HCT116 (cell line): ENCODE data around the gene IL6ST. TPM values are rescaled to one million over a fixed set of nuclear protein-coding genes. Genes with fewer than 3 reads are reported as not detected.

Source experiments
- ATAC-seq: fragments of 200-7000 bp; cut with Tn5 transposase; 2 replicates; pipeline ENCODE4 v1.9.1; 2020; ENCODE audit warnings: mild to moderate bottlenecking, moderate library complexity
- BruUV-seq: library from RNA; stranded (reverse); fragments of 400-500 nt; replicated peaks from 2 replicates; lab custom pipeline; 2021; lab: Mats Ljungman, UMichigan
- CTCF ChIA-PET: fragments of 300-600 bp; sonication (Branson Sonifier 250); formaldehyde crosslinking; loops from one replicate; lab custom pipeline; 2021; ENCODE audit warnings: antibody characterized with exemption; lab: Charles Lee
- POLR2A ChIA-PET: fragments of 300-600, 350-600 bp; sonication (Branson Sonifier 250); formaldehyde crosslinking; loops from one replicate; lab custom pipeline; 2021; ENCODE audit warnings: antibody characterized with exemption; lab: Charles Lee
- RAD21 ChIA-PET, 2 experiments: fragments of 300-600 bp; sonication (Branson Sonifier 250); formaldehyde crosslinking; loops; one replicate each; lab custom pipeline; 2023; ENCODE audit warnings: low total read pairs in 2 of 2; ENCODE audit not compliant: uncharacterized antibody in 2 of 2, unreplicated experiment in 2 of 2, low non-redundant PET in 1 of 2; lab: Charles Lee
- DNase-seq: peaks from one replicate; pipeline ENCODE4 v3.0.0-alpha.2; 2010; ENCODE audit warnings: low read depth, low spot score
- H2AFZ ChIP-seq: fragments of 200-600 bp; shearing (Covaris generic), sonication (generic); 2 replicates; pipeline ENCODE4 v1.6.1; 2017; ENCODE audit warnings: low read depth, mixed run types, mixed read lengths, antibody characterized with exemption, low read length; ENCODE audit not compliant: poor library complexity, severe bottlenecking
- H3K27ac ChIP-seq: 2 replicates; pipeline ENCODE4 v1.5.1; 2012; ENCODE audit warnings: low read depth, low read length
- H3K27me3 ChIP-seq: fragments of 200-600 bp; sonication (generic); 2 replicates; pipeline ENCODE4 v1.6.1; 2016; ENCODE audit warnings: mixed run types, low read length, mixed read lengths; ENCODE audit not compliant: insufficient read depth
- H3K36me3 ChIP-seq, 2 experiments: fragments of 200-500 bp in 1 of 2; fragments of 200-600 bp in 1 of 2; sonication (Bioruptor generic) in 1 of 2; sonication (generic) in 1 of 2; 2 replicates each; pipeline versions ENCODE4 v1.5.1 to v1.6.1; 2014 to 2016; ENCODE audit warnings: low read length in 2 of 2, inconsistent platforms in 1 of 2, mixed read lengths in 1 of 2, mixed run types in 1 of 2; ENCODE audit not compliant: insufficient read depth in 2 of 2, control insufficient read depth in 1 of 2
- H3K4me1 ChIP-seq, 2 experiments: fragments of 200-600 bp in 1 of 2; sonication (generic) in 1 of 2; 2 replicates each; pipeline versions ENCODE4 v1.5.1 to v1.6.1; 2012 to 2017; ENCODE audit warnings: low read length in 2 of 2, inconsistent platforms in 1 of 2, mild to moderate bottlenecking in 1 of 2, mixed read lengths in 1 of 2, mixed run types in 1 of 2, moderate library complexity in 1 of 2; ENCODE audit not compliant: insufficient read depth in 2 of 2, control insufficient read depth in 1 of 2
- H3K4me2 ChIP-seq: fragments of 200-600 bp; sonication (generic); 2 replicates; pipeline ENCODE4 v1.6.1; 2017; ENCODE audit warnings: mixed run types, low read length, mixed read lengths
- H3K4me3 ChIP-seq, 2 experiments: fragments of 200-600 bp in 1 of 2; sonication (generic) in 1 of 2; replicated peaks in 1 of 2; 2 replicates each; pipeline ENCODE4 v1.5.1; 2011 to 2016; ENCODE audit warnings: low read length in 2 of 2, control low read depth in 1 of 2, low read depth in 1 of 2, mild to moderate bottlenecking in 1 of 2, mixed read lengths in 1 of 2, mixed run types in 1 of 2
- H3K79me2 ChIP-seq: fragments of 200-600 bp; sonication (generic); 2 replicates; pipeline ENCODE4 v1.6.1; 2017; ENCODE audit warnings: mild to moderate bottlenecking, mixed run types, low read length, moderate library complexity, mixed read lengths; ENCODE audit not compliant: insufficient read depth
- H3K9ac ChIP-seq: fragments of 200-600 bp; sonication (generic); 2 replicates; pipeline ENCODE4 v1.6.1; 2016; ENCODE audit warnings: low read length, mixed read lengths
- H3K9me2 ChIP-seq: fragments of 200-600 bp; sonication (generic), shearing (Covaris generic); 2 replicates; pipeline ENCODE4 v1.6.1; 2017; ENCODE audit warnings: mixed run types, mild to moderate bottlenecking, moderate library complexity; ENCODE audit not compliant: insufficient read depth
- H3K9me3 ChIP-seq, 2 experiments: fragments of 200-500 bp in 1 of 2; fragments of 200-600 bp in 1 of 2; sonication (Bioruptor generic) in 1 of 2; sonication (generic) in 1 of 2; 2 replicates each; pipeline ENCODE4 v1.6.1; 2014 to 2017; ENCODE audit warnings: low read length in 2 of 2, mixed read lengths in 2 of 2, inconsistent platforms in 1 of 2, low read depth in 1 of 2, mild to moderate bottlenecking in 1 of 2, mixed run types in 1 of 2, moderate library complexity in 1 of 2; ENCODE audit not compliant: control insufficient read depth in 1 of 2, insufficient read depth in 1 of 2
- H4K20me1 ChIP-seq: fragments of 200-600 bp; sonication (generic), shearing (Covaris generic); 2 replicates; pipeline ENCODE4 v1.6.1; 2017; ENCODE audit warnings: mixed run types, mild to moderate bottlenecking, moderate library complexity; ENCODE audit not compliant: insufficient read depth
- CBX3 ChIP-seq: IDR thresholded peaks from 2 replicates; pipeline ENCODE4 v1.6.1; 2012; ENCODE audit warnings: low read depth
- EZH2 ChIP-seq: fragments of 200-600 bp; sonication (generic); IDR thresholded peaks from 2 replicates; pipeline ENCODE4 v1.6.1; 2017; ENCODE audit warnings: antibody characterized with exemption, mixed run types
- SIN3A ChIP-seq: IDR thresholded peaks from 2 replicates; pipeline ENCODE4 v1.6.1; 2012; ENCODE audit warnings: low read depth
- YY1 ChIP-seq: IDR thresholded peaks from 2 replicates; pipeline ENCODE4 v1.6.1; 2011; ENCODE audit warnings: low read length, low read depth, moderate library complexity, mild to moderate bottlenecking; ENCODE audit not compliant: insufficient replicate concordance; ENCODE audit errors: extremely low read depth
- intact Hi-C: fragments of 100-400 bp; cut with micrococcal nuclease; formaldehyde crosslinking; loops from 2 replicates; pipeline ENCODE4 v1.10.0; 2022
- total RNA-seq: library from RNA; stranded (reverse); gene quantifications from one replicate; pipeline ENCODE4 v1.2.1, GENCODE V29; 2021; ENCODE audit not compliant: unreplicated experiment
- TF ChIP-seq, protein P1 (sequence below): IDR thresholded peaks from 2 replicates; pipeline ENCODE4 v1.6.1; 2012; ENCODE audit warnings: low read depth

The IL6ST gene
- total RNA-seq, 1 experiment from 2014 or later = 26.5 TPM

DNA sequence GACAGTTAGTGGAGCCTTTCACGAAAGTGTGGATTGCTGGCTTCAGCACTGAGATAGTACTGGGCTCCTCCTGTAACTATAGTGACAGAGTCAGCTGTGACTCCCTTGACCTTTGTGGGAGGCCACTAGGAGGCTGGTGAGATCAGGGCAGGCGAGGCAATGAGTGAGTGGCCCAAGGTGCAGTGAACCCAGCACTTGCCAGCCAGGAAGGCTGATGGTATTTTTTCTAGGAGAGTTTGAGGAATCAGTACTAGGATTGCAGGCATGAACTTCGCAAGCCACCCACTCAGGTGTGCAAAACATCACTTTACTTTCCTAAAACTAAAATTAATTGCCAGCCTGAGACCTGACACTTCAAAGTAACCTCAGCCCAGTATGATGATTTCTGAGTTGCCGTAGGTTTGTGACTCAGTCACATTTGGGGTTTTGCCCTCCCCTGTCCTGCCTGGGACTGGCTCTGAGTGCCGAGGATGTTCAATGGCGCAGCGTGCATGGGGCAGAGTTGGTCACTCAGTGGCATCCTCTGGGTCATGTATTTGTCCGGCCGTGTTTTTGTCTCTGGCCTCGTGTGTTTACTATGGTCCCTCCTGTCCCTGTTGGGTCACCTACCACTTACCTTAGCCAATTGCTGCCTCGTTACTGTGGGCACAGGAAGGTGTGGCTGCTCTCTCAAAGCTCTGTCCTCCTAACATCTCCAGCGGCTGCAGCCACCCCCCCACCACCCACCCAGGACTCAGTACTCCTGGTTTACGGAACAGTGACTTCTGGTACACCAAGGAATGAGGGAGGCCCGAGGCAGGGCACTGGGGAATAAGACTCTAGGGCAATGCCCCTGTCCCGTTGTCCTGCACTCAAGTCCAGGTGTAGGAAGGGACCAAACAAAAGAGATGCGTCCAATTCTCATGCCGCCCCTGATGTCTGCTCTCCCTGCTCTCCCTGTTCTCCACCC is 76.4 kb downstream of the IL6ST start:
- no peaks in the 10 kb centered on the region for H3K9me3 ChIP-seq
- ChIA-PET CTCF (no interaction called here), POLR2A (no interaction called here), RAD21 (no interaction called here)
- H3K36me3 ChIP-seq = no peaks in the 10 kb centered on the region
- no TSS peak for BruUV-seq
- ATAC-seq (0 out of 2 replicates have a peak, but pooled peaks have one; percentile 49), DNase-seq (no peak)
- no peaks in the 10 kb centered on the region for H4K20me1 ChIP-seq
- intact Hi-C loops = no loop called here
- H2AFZ ChIP-seq = no peak overlapping the region
- no peak overlapping the region for H3K4me3 ChIP-seq
- H3K4me2 ChIP-seq = no peak overlapping the region
- H3K79me2 ChIP-seq = no peaks in the 10 kb centered on the region
- H3K9me2 ChIP-seq = no peaks in the 10 kb centered on the region
- no peak overlapping the region for H3K9ac ChIP-seq
- TF ChIP-seq SIN3A = no peak
- TF ChIP-seq, protein P1, sequence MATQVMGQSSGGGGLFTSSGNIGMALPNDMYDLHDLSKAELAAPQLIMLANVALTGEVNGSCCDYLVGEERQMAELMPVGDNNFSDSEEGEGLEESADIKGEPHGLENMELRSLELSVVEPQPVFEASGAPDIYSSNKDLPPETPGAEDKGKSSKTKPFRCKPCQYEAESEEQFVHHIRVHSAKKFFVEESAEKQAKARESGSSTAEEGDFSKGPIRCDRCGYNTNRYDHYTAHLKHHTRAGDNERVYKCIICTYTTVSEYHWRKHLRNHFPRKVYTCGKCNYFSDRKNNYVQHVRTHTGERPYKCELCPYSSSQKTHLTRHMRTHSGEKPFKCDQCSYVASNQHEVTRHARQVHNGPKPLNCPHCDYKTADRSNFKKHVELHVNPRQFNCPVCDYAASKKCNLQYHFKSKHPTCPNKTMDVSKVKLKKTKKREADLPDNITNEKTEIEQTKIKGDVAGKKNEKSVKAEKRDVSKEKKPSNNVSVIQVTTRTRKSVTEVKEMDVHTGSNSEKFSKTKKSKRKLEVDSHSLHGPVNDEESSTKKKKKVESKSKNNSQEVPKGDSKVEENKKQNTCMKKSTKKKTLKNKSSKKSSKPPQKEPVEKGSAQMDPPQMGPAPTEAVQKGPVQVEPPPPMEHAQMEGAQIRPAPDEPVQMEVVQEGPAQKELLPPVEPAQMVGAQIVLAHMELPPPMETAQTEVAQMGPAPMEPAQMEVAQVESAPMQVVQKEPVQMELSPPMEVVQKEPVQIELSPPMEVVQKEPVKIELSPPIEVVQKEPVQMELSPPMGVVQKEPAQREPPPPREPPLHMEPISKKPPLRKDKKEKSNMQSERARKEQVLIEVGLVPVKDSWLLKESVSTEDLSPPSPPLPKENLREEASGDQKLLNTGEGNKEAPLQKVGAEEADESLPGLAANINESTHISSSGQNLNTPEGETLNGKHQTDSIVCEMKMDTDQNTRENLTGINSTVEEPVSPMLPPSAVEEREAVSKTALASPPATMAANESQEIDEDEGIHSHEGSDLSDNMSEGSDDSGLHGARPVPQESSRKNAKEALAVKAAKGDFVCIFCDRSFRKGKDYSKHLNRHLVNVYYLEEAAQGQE = no peak
- no peak for TF ChIP-seq CBX3
- TF ChIP-seq EZH2 = no peak
- no peak for TF ChIP-seq YY1
- H3K27me3 ChIP-seq = no peaks in the 10 kb centered on the region
- no peak overlapping the region for H3K27ac ChIP-seq
- 0 out of 4 replicates have a peak, but pooled peaks cover 0 to 3% of the 10 kb centered on the region in 2 experiments for H3K4me1 ChIP-seq
